H1 (cell line): ENCODE data around the gene CDHR5. TPM values are rescaled to one million over a fixed set of nuclear protein-coding genes. Genes with fewer than 3 reads are reported as not detected.
"Not testable (repeated sequence)": the region's sequence is repeated elsewhere in the genome, so short reads cannot be mapped to it uniquely, and the experiment has no call there.

Experiments used
- CTCF ChIA-PET: fragments of 300-600 bp; sonication (Branson Sonifier 250); formaldehyde crosslinking; loops from one replicate; lab custom pipeline; 2021; ENCODE audit not compliant: partially characterized antibody; lab: Charles Lee
- POLR2A ChIA-PET: fragments of 300-600 bp; sonication (Branson Sonifier 250); formaldehyde crosslinking; loops from one replicate; lab custom pipeline; 2021; ENCODE audit warnings: inconsistent platforms; ENCODE audit not compliant: partially characterized antibody; lab: Charles Lee
- DNase-seq, 2 experiments: peaks; one replicate each; pipeline versions ENCODE4 v3.0.0 to v3.0.0-alpha.2; 2010 to 2022; ENCODE audit warnings: low spot score in 2 of 2, low read depth in 1 of 2, mixed read lengths in 1 of 2
- FAIRE-seq: peaks from 2 replicates; lab custom pipeline; 2011; peaks lifted over from hg19 to GRCh38; lab: Jason Lieb, UNC
- H2AFZ ChIP-seq: 2 replicates; pipeline ENCODE4 v1.8.1; 2012; ENCODE audit warnings: low read length, inconsistent platforms
- H2AK5ac ChIP-seq: 2 replicates; pipeline ENCODE4 v1.6.1; 2013; ENCODE audit warnings: low read depth, low read length
- H2BK120ac ChIP-seq: replicated peaks from 2 replicates; pipeline ENCODE3; 2013; ENCODE audit warnings: low read depth, low read length, inconsistent platforms
- H2BK12ac ChIP-seq: 2 replicates; pipeline ENCODE4 v1.6.1; 2013; ENCODE audit warnings: low read depth, low read length
- H2BK15ac ChIP-seq: 2 replicates; pipeline ENCODE4 v1.6.1; 2013; ENCODE audit warnings: low read length
- H2BK20ac ChIP-seq: 2 replicates; pipeline ENCODE4 v1.6.1; 2013; ENCODE audit warnings: low read length
- H2BK5ac ChIP-seq: 2 replicates; pipeline ENCODE4 v1.6.1; 2013; ENCODE audit warnings: low read depth, low read length
- H3K14ac ChIP-seq: 2 replicates; pipeline ENCODE4 v1.6.1; 2013; ENCODE audit warnings: inconsistent platforms; ENCODE audit not compliant: insufficient read length
- H3K18ac ChIP-seq: 2 replicates; pipeline ENCODE4 v1.6.1; 2013; ENCODE audit warnings: low read length; ENCODE audit errors: extremely low read depth
- H3K23ac ChIP-seq: 2 replicates; pipeline ENCODE4 v1.6.1; 2013; ENCODE audit warnings: inconsistent platforms; ENCODE audit not compliant: insufficient read length
- H3K23me2 ChIP-seq: 2 replicates; pipeline ENCODE4 v1.6.1; 2013; ENCODE audit warnings: low read depth, low read length
- H3K27ac ChIP-seq: 2 replicates; pipeline ENCODE4 v1.6.1; 2011; ENCODE audit warnings: low read depth, low read length, inconsistent platforms
- H3K27me3 ChIP-seq, 4 experiments: replicated peaks in 1 of 4; 1 replicate in 1 of 4; 2 replicates in 3 of 4; pipeline versions ENCODE4 v1.6.1 to v1.8.1; 2011 to 2013; ENCODE audit warnings: low read length in 3 of 4, mild to moderate bottlenecking in 3 of 4, inconsistent platforms in 2 of 4, mixed read lengths in 2 of 4, moderate library complexity in 1 of 4; ENCODE audit not compliant: control insufficient read depth in 3 of 4, insufficient read depth in 3 of 4; ENCODE audit errors: extremely low read depth in 1 of 4
- H3K36me3 ChIP-seq, 4 experiments: 2 replicates each; pipeline versions ENCODE4 v1.6.1 to v1.8.1; 2011 to 2013; ENCODE audit warnings: mild to moderate bottlenecking in 4 of 4, low read length in 3 of 4, moderate library complexity in 2 of 4, control low read depth in 1 of 4, inconsistent platforms in 1 of 4; ENCODE audit not compliant: insufficient read depth in 4 of 4, control insufficient read depth in 2 of 4
- H3K4ac ChIP-seq: replicated peaks from 2 replicates; pipeline ENCODE3; 2013; ENCODE audit warnings: low read length, low read depth, mixed read lengths, inconsistent platforms; ENCODE audit not compliant: insufficient read length
- H3K4me1 ChIP-seq, 4 experiments: replicated peaks in 1 of 4; 1 replicate in 1 of 4; 2 replicates in 3 of 4; pipeline versions ENCODE4 v1.6.1 to v1.8.1; 2011 to 2013; ENCODE audit warnings: low read length in 3 of 4, inconsistent platforms in 2 of 4, mixed read lengths in 1 of 4; ENCODE audit not compliant: insufficient read depth in 4 of 4, control insufficient read depth in 3 of 4
- H3K4me2 ChIP-seq, 2 experiments: 2 replicates each; pipeline versions ENCODE4 v1.6.1 to v1.8.1; 2011 to 2013; ENCODE audit warnings: low read depth in 2 of 2, low read length in 2 of 2, control low read depth in 1 of 2, inconsistent platforms in 1 of 2, mild to moderate bottlenecking in 1 of 2; ENCODE audit not compliant: insufficient read depth in 1 of 2
- H3K4me3 ChIP-seq, 4 experiments: fragments of 200-600, 300-600 bp in 1 of 4; sonication (generic), shearing (Covaris generic), sonication (Bioruptor Twin) in 1 of 4; 2 replicates each; pipeline versions ENCODE4 v1.5.1 to v1.8.1; 2011 to 2016; ENCODE audit warnings: low read length in 4 of 4, low read depth in 3 of 4, control low read depth in 2 of 4, inconsistent platforms in 2 of 4, mild to moderate bottlenecking in 2 of 4, mixed read lengths in 1 of 4, moderate library complexity in 1 of 4; ENCODE audit not compliant: insufficient read depth in 2 of 4; ENCODE audit errors: extremely low read depth in 1 of 4
- H3K56ac ChIP-seq: replicated peaks from 2 replicates; pipeline ENCODE3; 2013; ENCODE audit warnings: low read depth, mild to moderate bottlenecking, mixed read lengths, low read length, inconsistent platforms; ENCODE audit not compliant: insufficient read length
- H3K79me1 ChIP-seq: 2 replicates; pipeline ENCODE4 v1.6.1; 2013; ENCODE audit warnings: low read depth, low read length, control low read depth
- H3K79me2 ChIP-seq, 2 experiments: 2 replicates each; pipeline versions ENCODE4 v1.6.1 to v1.8.1; 2012 to 2013; ENCODE audit warnings: low read length in 2 of 2, mild to moderate bottlenecking in 2 of 2, inconsistent platforms in 1 of 2; ENCODE audit not compliant: insufficient read depth in 2 of 2, control insufficient read depth in 1 of 2
- H3K9ac ChIP-seq, 4 experiments: replicated peaks in 1 of 4; 1 replicate in 1 of 4; 2 replicates in 3 of 4; pipeline versions ENCODE4 v1.6.1 to v1.8.1; 2011 to 2013; ENCODE audit warnings: low read depth in 3 of 4, low read length in 3 of 4, control low read depth in 2 of 4, mild to moderate bottlenecking in 2 of 4, moderate library complexity in 2 of 4, inconsistent platforms in 1 of 4; ENCODE audit errors: extremely low read depth in 1 of 4
- H3K9me3 ChIP-seq, 2 experiments: 2 replicates each; pipeline versions ENCODE4 v1.6.1 to v1.8.1; 2012 to 2013; ENCODE audit warnings: mild to moderate bottlenecking in 2 of 2, moderate library complexity in 2 of 2, control low read depth in 1 of 2, inconsistent platforms in 1 of 2, low read depth in 1 of 2, low read length in 1 of 2, mixed read lengths in 1 of 2; ENCODE audit not compliant: insufficient read depth in 2 of 2
- H4K20me1 ChIP-seq, 2 experiments: replicated peaks in 1 of 2; 2 replicates each; pipeline versions ENCODE3 to v1.8.1; 2011 to 2013; ENCODE audit warnings: inconsistent platforms in 2 of 2, low read length in 2 of 2, mild to moderate bottlenecking in 1 of 2; ENCODE audit not compliant: insufficient read depth in 2 of 2, control insufficient read depth in 1 of 2
- H4K5ac ChIP-seq: 2 replicates; pipeline ENCODE4 v1.6.1; 2013; ENCODE audit warnings: low read length, low read depth, mixed read lengths, inconsistent platforms; ENCODE audit not compliant: insufficient read length
- H4K8ac ChIP-seq: 2 replicates; pipeline ENCODE4 v1.8.0; 2013; ENCODE audit warnings: mild to moderate bottlenecking, moderate library complexity, low read length, inconsistent platforms; ENCODE audit not compliant: insufficient read depth; ENCODE audit errors: extremely low read depth
- H4K91ac ChIP-seq: replicated peaks from 2 replicates; pipeline ENCODE3; 2013; ENCODE audit warnings: low read length, mixed read lengths, inconsistent platforms; ENCODE audit not compliant: insufficient read length
- WGBS, 2 experiments: shearing (Covaris generic) in 1 of 2; methylation state at CpG; one replicate each; pipeline versions ENCODE4 v1.1.6 to v1.1.7; 2013 to 2015; ENCODE audit warnings: low lambda C conversion rate in 2 of 2, mixed read lengths in 2 of 2, inconsistent platforms in 1 of 2, low coverage in 1 of 2, missing lambda C conversion rate in 1 of 2; ENCODE audit not compliant: insufficient replicate concordance in 2 of 2, insufficient coverage in 1 of 2, insufficient read length in 1 of 2; ENCODE audit errors: extremely low coverage in 1 of 2, missing lambda C conversion rate in 1 of 2; 5-methylcytosine and 5-hydroxymethylcytosine counted together
- polyA plus RNA-seq, 7 experiments: library from polyadenylated mRNA; depleted of rRNA in 3 of 7; stranded (reverse) in 5 of 7; unstranded in 2 of 7; fragments of >200 nt in 5 of 7; fragments of 200-250 nt in 2 of 7; gene quantifications; 1 replicate in 5 of 7; 2 replicates in 1 of 7; 4 replicates in 1 of 7; pipeline versions ENCODE4 v1.2.1 to v1.2.3, GENCODE V29; 2011 to 2013; ENCODE audit warnings: missing spikeins in 2 of 7, mixed read lengths in 2 of 7
- total RNA-seq: library from RNA; stranded (reverse); fragmentation: NEBNext Ultra II Directional; extraction: Animal tissue kit (Norgen Biotek cat#: 25700); gene quantifications from 2 replicates; pipeline ENCODE4 v1.2.1, GENCODE V29; 2021

Gene CDHR5
- total and polyA plus RNA-seq, 2 of the 8 experiments (the other 6 are each of a cell fraction or from before 2014, with no cell fraction given): not detected

DNA sequence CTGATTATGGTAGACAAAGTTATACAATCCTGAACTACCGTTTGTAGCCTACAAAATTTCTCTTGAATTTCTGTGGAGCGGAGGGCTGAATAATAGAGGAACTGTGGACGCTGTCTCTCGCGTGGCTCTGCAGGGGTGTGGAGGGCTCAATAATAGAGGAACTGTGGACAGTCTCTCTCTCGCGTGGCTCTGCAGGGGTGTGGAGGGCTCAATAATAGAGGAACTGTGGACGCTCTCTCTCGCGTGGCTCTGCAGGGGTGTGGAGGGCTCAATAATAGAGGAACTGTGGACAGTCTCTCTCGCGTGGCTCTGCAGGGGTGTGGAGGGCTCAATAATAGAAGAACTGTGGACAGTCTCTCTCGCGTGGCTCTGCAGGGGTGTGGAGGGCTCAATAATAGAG lies 28.4 kb upstream of the CDHR5 start:
- WGBS, 2 experiments: 99% methylated on average over 14 of the region's 14 CpGs; no CpG with 5 or more reads in 1 of the 2 experiments
- not testable (repeated sequence) for H4K8ac ChIP-seq, H4K91ac ChIP-seq, H2BK15ac ChIP-seq, H3K18ac ChIP-seq, DNase-seq, H3K23ac ChIP-seq, H4K20me1 ChIP-seq, H3K4me1 ChIP-seq, H3K79me1 ChIP-seq, H3K4me2 ChIP-seq, H2BK5ac ChIP-seq, H2BK20ac ChIP-seq, H3K14ac ChIP-seq, H2BK12ac ChIP-seq, H3K9me3 ChIP-seq, H3K4me3 ChIP-seq, H3K27me3 ChIP-seq, H3K9ac ChIP-seq, FAIRE-seq, H3K23me2 ChIP-seq, H3K56ac ChIP-seq, H3K4ac ChIP-seq, H4K5ac ChIP-seq, H3K79me2 ChIP-seq, H2BK120ac ChIP-seq, H2AFZ ChIP-seq, H3K27ac ChIP-seq, H2AK5ac ChIP-seq
- ChIA-PET CTCF (interaction anchor here (0.7 kb wide), 1 partner anchor 53 kb away, joined by 3 read pairs; no protein-coding TSS in a partner anchor), POLR2A (interaction anchor here (0.9 kb wide), 1 partner anchor 82 kb away, joined by 4 read pairs; no protein-coding TSS in a partner anchor)
- H3K36me3 ChIP-seq: peaks cover 0 to 18% (median 5%) of the 10 kb centered on the region in 4 experiments; a peak in 6 of 8 replicates
